NCI-H345 (cell line): Measurements from ENCODE around the gene ABCG1.

Experiments
- DNase-seq: peaks from one replicate; lab custom pipeline; 2025; lab: John Stamatoyannopoulos, UW

Gene ABCG1

DNA sequence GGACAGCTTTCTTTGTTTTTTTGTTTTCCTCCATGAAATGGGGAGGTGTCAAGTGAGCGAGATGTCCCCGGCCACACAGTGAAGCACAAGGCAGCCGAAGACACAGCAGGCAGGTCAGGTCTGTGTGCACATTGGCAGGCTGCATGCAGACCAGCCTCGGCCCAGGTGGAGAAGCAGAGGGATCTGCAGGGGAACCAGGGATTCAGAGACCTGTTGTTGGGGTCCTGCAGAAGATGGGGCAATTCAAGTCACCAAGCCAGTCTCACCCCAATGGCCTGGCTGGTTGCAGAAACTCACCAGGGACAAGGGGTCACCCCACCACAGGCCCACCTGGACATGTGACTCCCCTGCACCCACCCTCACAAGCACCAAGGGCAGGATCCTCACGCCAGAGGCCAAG, 4.0 kb upstream of the ABCG1 start:
- no peak for DNase-seq

- no peak for DNase-seq
Observed at GRCh38 chr21:42215942-42216725, 2.8 kb upstream of the ABCG1 start.

DNA sequence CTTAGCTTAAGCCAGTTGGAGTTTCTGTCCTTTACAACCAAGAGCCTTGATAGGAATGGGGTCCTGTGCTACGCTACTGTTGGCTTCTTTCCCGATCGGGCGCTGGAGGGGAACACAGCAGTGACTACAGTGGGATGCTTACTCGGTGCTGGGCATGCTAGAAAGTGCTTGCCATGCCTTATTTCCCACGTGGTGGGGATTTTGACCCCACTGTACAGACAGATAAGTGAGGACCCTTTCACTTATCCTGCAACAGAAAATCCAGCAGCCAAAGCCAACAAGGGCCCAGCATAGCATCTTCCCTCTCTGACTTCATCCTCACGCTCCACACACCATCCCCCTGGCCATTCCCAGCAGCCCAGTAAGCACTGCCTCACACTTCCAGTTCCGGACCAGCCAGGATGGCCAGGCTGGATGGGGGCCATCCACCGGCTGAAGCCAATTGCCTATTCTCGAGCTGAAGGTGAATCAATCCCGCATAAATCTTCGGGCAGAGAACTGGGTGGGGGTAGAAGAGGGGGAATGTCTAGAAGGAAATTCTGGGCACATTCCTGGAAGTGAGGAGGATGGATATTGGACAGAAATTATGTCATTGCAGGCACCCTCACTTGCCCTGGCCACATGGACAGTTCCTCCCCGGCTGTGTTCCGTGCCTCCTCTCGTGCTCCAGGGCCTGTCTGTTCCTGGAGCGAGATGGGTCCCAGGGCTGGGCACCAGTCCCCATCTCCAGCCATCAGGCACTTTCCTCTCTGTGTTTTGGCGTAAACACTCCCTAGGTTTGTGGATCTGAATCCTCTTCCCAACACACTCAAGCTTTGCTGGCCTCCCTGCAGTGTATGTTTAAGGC, 2.0 kb upstream of the ABCG1 start:
- no peak for DNase-seq

DNA sequence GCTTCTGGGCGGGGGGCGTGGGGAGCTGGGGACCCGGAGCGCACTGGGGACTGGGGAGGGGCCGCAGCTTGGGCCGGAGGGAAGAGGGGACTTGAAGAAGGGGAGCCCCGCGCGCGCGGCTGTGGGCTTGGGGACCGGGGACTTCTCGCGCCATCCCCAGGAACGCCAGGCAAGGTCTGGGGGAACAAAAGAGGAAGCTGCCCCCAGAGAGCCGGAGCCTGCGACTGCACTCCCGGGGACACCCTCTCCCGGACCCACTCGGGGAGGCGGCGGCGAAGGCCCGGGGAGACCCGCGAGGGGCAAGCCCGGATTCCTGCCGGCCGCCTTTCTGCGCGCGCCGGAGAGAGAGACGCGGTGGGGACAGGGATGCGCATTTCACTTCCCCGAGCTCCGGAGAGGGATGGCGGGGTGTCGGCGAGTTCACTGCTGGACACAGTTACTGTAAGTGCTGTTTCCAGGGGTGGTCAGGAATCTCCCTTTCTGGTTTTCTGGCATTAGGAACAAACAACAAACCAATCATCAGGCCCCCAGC, 732 bp downstream of the ABCG1 start:
- DNase-seq: peak; percentile 56

DNA sequence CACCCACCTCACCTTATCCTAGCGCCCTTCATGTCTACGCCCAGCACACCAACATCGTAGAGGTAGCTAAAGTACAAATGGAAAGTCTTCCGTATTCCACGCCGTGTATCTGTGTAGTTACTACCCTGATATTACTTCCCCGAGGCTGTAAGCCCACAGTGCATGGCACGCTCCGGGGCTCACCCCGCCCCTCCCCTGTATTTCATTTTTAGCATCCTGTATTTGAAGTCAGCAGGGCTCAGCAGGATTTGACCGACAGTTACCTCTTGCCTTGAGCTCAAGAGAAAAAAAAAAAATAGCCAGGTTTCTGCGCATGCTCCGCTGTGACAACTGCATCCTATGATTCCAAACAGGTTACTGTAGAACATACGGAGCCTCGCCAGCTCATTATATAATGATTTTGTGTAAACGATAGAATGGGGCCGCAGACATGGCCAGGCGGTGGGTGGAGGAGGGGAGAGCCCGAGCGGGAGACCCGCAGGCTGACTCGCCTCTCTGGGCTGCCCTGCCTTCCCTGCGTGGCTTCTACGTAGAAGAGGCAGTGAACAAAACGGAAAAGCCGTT, 1.3 kb downstream of the ABCG1 start:
- DNase-seq: peak; percentile 96

- DNase-seq: no peak
Observed at GRCh38 chr21:42221581-42222345, 2.8 kb downstream of the ABCG1 start.

DNA sequence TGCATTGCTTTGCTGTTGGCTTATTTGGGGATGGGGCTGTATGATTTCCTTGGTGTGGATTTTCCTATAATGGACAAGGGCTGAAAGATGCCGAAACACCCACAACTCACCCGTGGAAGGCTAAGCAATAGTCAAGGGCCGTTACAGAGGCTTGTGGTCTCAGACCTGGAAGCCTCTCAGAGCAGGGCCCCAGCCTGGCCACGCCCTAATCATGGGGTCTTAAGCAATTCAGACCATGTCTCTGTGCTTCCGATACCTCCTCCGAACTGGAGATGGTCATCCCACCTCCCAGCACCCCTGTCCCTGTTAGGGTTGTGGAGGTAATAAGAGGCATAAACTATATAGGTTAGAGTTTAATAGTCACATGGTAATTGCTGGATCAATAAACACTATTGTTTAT, 3.4 kb downstream of the ABCG1 start:
- no peak for DNase-seq

DNA sequence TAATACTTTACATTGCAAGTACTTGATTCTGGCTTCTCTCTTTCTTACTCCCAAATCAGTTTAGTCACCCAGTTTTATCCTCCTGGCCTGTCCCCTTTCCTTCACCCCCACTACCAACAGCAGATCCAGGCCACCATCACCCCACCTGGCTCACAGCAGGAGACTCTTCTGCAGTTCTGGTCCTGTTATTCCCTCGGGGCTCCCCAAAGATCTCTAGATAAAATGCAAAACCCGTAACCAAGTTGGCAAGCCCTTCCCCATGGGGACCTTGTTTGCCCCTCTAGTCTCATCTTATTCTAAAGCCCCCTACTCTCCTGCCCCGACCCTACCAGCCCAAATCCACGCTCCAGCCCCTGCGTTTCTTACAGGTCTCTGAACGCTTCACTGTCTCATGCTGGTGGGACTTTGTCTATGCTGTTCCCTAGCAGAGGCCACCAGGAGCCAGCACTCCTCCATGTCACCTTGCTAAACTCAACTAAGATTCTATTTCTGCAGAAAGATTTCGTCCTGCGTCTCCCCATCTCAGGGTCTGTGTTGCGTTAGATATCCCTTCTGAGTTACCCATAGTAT, 4.0 kb downstream of the ABCG1 start:
- no peak for DNase-seq

- DNase-seq: no peak
Observed at GRCh38 chr21:42223826-42224575, 5.1 kb downstream of the ABCG1 start.

DNA sequence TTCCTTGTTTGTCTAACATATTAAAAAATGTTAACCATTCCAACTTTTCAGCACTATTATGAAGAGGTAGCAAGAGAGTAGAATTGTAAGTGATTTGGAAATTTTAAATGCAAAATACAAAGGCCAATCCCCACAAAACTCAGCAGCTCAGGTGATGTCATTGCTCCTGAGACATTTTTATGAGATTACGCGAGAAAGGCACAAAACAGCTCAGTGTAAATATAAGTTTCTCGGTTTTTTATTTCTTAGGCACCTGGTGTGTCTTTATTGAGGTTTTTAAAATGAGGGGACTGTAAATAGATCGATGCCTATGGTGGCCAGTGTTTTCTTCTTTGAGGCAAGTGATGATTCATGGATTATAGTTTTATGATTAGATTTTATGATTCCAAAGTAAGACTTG, 6.1 kb downstream of the ABCG1 start:
- no peak for DNase-seq

GRCh38 chr21:42225571-42226155, 6.7 kb downstream of the ABCG1 start:
- no peak for DNase-seq

DNA sequence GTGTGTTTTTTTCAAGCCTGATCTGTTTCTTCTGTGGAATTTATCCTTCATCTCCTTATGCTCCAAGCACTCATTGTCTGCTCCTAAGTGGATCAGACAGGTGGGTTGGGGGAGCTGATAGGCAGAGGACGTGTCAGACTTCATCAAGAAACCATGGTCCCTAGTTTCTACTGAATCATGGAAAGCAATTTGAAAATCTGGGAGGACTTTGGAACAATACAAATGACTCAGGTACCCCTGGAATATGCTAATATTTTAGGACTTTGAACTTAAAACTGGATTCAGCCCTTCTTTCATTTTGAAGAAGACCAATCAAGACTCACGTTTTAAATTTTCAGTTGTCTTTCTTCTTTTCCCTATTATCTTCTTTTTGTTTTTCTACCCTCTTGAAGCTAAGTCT, 7.7 kb downstream of the ABCG1 start:
- DNase-seq: no peak

DNA sequence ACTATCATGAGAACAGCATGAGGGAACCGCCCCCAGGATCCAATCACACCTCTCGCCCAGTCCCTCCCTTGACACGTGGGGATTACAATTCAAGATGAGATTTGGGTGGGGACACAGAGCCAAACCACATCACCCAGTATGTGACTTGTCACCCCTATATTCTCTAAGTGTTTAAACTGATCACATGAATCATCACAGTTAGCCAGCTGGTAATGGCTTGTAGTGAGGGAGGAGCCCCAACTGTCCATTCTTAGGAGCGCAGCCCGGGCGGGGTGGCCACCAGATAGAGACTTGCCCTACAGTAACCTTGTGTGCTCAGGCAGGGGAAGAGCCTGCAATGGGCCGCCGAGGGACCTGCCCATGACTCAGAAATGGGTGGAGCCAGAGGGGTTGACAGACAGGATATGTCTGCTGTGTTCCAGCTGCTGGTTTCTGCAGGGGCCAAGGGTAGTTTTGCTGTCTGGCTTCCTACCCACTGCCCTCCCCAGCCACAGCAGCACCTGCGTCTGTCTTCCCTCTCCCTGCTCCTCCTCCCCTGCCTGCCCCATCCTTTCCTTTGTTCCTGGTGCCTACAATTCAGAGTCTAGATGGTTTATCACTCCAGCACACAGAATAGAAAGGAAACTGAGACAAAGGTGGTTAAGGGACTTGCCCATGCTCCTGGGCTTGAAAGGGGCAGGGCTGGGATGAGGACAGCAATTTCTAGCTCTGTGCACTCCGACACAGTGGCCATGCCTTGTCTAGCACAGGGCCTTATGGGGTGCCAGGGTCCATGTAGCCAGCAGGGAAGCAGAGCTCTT, 9.2 kb downstream of the ABCG1 start:
- DNase-seq: peak; percentile 56

DNA sequence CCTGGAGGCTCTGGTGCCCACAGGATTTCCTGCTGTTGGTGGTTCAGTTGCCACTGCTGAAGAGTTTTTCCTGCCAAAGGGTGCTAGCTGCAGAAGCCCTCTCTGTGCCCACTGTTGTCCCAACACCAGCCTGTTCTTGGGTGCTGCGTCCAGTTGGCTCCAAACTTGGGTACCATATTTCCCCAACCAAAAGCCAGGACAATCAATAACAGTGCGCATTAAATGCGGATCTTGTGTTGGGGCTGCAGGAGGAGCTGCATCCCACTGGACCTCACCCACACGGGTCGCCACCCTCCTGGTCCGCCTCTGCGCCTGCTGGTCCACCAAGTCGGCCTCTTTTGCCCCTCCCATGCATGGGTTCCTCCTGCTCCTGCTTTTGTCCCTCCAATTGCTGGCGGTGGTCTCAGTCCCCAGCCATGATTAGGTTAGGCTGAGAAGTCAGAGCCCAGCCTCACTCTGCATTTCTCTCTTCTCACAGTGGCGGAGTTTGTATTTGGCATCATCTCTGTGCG, 9.8 kb downstream of the ABCG1 start:
- no peak for DNase-seq

GRCh38 chr21:42229676-42230075, 10.7 kb downstream of the ABCG1 start:
- no peak for DNase-seq

GRCh38 chr21:42230178-42230577, 11.2 kb downstream of the ABCG1 start:
- DNase-seq: no peak

DNA sequence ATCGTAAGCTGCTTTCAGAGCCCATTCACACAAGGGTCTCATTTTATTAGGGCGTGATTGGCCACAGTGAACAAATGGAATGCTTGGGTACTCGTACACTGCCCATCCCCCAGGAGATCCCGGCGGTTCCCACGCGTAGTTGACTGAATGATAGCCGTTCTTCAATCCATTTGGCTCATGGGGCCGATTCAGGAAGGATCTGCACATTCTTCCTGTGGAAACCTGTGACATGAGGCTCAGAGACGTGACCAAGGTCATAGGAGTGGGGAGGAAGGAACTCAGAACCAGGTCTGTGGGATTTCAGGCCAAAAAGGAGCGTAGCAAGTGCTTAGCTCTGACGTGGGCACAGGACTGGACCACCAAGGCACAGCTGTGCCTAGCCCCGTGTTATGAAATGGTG, 11.7 kb downstream of the ABCG1 start:
- DNase-seq: no peak

GRCh38 chr21:42231756-42232155, 12.8 kb downstream of the ABCG1 start:
- DNase-seq: no peak

GRCh38 chr21:42232176-42232825, 13.4 kb downstream of the ABCG1 start:
- DNase-seq: peak; percentile 60
